GM06990 (cell line): Measurements from ENCODE around the gene IFTAP.
"Not testable (repeated sequence)": the region's sequence is repeated elsewhere in the genome, so short reads cannot be mapped to it uniquely, and the experiment has no call there.

ENCODE experiments used
- DNase-seq: peaks from one replicate; pipeline ENCODE4 v3.0.0-alpha.2; 2011; ENCODE audit not compliant: insufficient read length; ENCODE audit errors: extremely low read depth
- H3K27me3 ChIP-seq: replicated peaks from 2 replicates; pipeline ENCODE4 v1.6.0; 2011; ENCODE audit warnings: low read length; ENCODE audit not compliant: control insufficient read depth, insufficient read depth
- H3K36me3 ChIP-seq: 2 replicates; pipeline ENCODE4 v1.5.1; 2011; ENCODE audit warnings: low read length; ENCODE audit not compliant: control insufficient read depth, insufficient read depth
- H3K4me3 ChIP-seq: replicated peaks from 2 replicates; pipeline ENCODE4 v1.5.1; 2011; ENCODE audit warnings: low read depth, mild to moderate bottlenecking, control low read depth, low read length
- TF ChIP-seq, protein P1 (sequence below): IDR thresholded peaks from 2 replicates; pipeline ENCODE4 v1.5.1; 2011; ENCODE audit warnings: low read length, control low read depth, mild to moderate bottlenecking, inconsistent platforms; ENCODE audit not compliant: insufficient read depth, poor library complexity, severe bottlenecking

IFTAP gene

DNA sequence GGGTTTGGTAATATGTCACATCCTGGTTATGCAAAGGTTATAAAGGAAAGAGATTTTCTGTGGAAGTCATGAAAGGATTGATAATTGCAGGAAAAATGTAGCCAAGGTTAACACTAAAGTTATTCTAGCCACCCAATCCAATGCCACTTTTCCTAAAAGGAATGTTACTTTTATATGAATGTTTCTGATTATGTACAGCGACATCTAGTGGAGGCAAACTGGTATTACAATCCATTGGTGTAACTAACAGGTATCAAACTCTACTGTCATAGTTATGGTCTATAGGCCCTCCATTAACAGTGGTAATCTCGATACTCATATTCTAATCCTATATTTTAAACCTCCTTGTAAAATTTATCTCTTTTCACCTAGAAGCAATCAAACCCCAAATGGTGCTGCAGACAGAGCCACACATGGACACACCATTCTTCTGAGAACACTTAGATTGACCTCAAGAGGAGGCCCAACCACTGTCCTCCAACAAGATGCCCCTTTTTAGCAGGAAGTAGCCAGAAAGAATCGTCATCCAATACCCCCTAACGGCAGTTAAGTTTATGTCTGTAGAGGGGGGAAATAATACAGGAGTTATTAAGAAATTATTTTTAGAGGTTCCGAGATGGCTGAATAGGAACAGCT is 78.6 kb downstream of the IFTAP start:
- Histone ChIP-seq H3K36me3 (no peaks in the 10 kb centered on the region), H3K4me3 (no peak overlapping the region), H3K27me3 (no peaks in the 10 kb centered on the region)
- TF ChIP-seq, protein P1, sequence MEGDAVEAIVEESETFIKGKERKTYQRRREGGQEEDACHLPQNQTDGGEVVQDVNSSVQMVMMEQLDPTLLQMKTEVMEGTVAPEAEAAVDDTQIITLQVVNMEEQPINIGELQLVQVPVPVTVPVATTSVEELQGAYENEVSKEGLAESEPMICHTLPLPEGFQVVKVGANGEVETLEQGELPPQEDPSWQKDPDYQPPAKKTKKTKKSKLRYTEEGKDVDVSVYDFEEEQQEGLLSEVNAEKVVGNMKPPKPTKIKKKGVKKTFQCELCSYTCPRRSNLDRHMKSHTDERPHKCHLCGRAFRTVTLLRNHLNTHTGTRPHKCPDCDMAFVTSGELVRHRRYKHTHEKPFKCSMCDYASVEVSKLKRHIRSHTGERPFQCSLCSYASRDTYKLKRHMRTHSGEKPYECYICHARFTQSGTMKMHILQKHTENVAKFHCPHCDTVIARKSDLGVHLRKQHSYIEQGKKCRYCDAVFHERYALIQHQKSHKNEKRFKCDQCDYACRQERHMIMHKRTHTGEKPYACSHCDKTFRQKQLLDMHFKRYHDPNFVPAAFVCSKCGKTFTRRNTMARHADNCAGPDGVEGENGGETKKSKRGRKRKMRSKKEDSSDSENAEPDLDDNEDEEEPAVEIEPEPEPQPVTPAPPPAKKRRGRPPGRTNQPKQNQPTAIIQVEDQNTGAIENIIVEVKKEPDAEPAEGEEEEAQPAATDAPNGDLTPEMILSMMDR, result peak; percentile 61
- DNase-seq, result no peak

DNA sequence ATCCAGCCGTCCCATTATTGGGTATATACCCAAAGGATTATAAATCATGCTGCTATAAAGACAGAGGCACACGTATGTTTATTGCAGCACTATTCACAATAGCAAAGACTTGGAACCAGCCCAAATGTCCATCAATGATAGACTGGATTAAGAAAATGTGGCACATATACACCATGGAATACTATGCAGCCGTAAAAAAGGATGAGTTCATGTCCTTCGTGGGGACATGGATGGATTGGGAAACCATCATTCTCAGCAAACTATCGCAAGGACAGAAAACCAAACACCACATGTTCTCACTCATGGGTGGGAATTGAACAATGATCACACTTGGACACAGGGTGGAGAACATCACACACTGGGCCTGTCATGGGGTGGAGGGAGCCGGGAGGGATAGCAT is 85.2 kb downstream of the IFTAP start:
- not testable (repeated sequence) for H3K36me3 ChIP-seq, DNase-seq, H3K27me3 ChIP-seq, H3K4me3 ChIP-seq

DNA sequence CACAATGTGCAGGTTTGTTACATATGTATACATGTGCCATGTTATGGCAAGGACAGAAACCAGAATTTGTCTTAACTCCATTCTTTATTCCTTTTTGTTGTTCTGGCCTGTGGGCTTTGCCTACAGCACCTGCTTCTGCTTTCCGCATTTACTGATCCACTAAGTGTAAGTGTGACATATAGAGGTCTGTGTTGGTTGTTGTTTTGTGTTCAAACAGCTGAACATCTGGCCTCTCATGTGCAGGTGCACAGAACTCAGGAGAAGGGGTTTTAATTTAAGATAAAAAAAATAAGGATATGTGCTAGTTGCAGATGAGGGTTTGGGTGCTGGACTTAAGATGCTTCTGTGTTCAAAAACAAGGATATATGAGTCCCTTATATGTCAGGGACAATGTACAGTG is 89.5 kb downstream of the IFTAP start:
- no peak for DNase-seq
- TF ChIP-seq, protein P1, result no peak
- Histone ChIP-seq H3K36me3 (no peaks in the 10 kb centered on the region), H3K27me3 (no peaks in the 10 kb centered on the region; the same call in 1 of the 2 replicates), H3K4me3 (no peak overlapping the region)

DNA sequence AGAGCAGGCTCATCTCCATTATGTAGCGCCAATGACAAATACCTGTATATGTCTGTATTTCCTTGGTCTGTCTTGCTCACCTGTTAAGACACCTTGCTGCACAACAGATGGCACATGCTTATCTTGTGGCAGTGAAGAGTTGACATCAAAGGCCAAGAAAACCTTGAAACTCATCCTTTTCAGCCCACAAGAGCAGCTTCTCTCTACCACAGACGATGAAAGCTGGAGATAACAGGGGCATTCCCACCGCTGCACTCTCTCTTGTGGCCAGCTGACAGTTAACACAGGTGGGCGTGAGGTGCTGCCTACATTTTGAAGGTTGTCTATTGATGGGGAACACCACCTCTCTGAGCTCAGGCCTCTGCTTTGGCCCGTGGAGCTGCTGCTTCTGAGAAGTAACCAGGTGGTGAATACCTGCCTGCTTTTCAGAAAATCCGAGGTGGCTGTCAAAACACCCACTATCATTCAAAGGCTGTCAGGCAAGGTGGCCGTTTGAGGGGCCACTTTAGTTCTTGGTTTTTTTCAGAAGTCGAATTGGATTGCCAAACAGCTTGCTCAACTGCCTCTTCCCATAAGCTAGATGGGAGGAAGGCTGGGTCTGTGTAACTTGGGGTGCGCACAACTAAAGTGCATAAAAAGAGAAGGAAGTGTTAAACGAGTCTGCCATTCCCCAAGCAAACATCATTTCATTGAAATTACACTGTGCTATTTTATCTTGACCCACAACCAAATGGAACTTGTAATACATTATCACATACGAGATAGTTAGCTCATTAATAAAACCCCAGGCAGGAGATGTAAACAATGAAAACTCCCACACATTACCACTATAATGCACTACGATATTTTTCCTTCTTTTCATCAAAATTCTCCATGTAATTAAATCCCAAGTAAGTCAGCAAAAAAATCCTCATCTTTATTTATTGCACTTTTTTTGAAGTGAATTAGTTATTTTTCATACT is 90.8 kb downstream of the IFTAP start:
- Histone ChIP-seq H3K4me3 (no peak overlapping the region), H3K36me3 (no peaks in the 10 kb centered on the region), H3K27me3 (no peaks in the 10 kb centered on the region; the same call in 1 of the 2 replicates)
- peak; percentile 8 for DNase-seq
- TF ChIP-seq, protein P1, result no peak

DNA sequence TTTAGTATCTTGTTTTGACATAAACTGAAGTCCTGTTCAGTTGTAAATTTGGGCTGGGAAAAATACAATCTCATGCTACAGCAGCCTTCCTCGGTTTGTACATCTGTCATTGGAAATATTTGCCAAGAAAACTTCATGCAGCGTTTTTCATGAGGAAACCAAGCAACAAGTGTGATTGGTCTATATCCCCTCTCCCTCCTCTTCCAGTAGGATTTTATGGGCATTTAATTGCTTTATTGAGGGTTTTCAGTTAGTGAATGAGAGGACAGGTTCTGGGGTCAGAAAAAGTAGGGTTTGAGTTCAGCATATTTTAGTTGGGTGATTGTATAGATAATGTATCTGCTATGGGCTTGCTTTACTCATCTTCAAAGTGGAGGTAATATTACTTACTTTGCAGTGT is 93.8 kb downstream of the IFTAP start:
- TF ChIP-seq, protein P1, result no peak
- H3K27me3 ChIP-seq, result no peaks in the 10 kb centered on the region; the same call in 1 of the 2 replicates
- no peaks in the 10 kb centered on the region for H3K36me3 ChIP-seq
- H3K4me3 ChIP-seq, result no peak overlapping the region
- no peak for DNase-seq
